HFFc6 (cell line): ENCODE measurements around the gene PTPN22. TPM values are rescaled to one million over a fixed set of nuclear protein-coding genes. Genes with fewer than 3 reads are reported as not detected.

Experiments
- DNase-seq: peaks from one replicate; pipeline ENCODE4 v3.0.0-alpha.2; 2018
- H3K27ac Mint-ChIP-seq: 2 replicates; pipeline ENCODE4 v1.8.0; 2020; ENCODE audit warnings: mild to moderate bottlenecking, mixed read lengths
- H3K27me3 Mint-ChIP-seq: 2 replicates; pipeline ENCODE4 v1.8.0; 2021; ENCODE audit warnings: mild to moderate bottlenecking, moderate library complexity, mixed read lengths; ENCODE audit not compliant: insufficient read depth
- H3K36me3 Mint-ChIP-seq: 2 replicates; pipeline ENCODE4 v1.8.0; 2021; ENCODE audit warnings: low read depth, mixed read lengths
- H3K4me1 Mint-ChIP-seq: 2 replicates; pipeline ENCODE4 v1.8.0; 2020; ENCODE audit warnings: low read depth, mixed read lengths
- H3K4me3 Mint-ChIP-seq: 2 replicates; pipeline ENCODE4 v1.8.0; 2020; ENCODE audit warnings: mild to moderate bottlenecking, moderate library complexity, mixed read lengths
- H3K9me3 Mint-ChIP-seq: 2 replicates; pipeline ENCODE4 v1.8.0; 2020; ENCODE audit warnings: mild to moderate bottlenecking, mixed read lengths
- total RNA-seq, 6 experiments: library from RNA; stranded (reverse); fragmentation: NEBNext Ultra II Directional; extraction: Animal tissue kit (Norgen Biotek cat#: 25700); gene quantifications; 2 replicates in 1 of 6; 3 replicates in 5 of 6; pipeline ENCODE4 v1.2.3, GENCODE V29; 2021
- TF ChIP-seq, protein P1 (sequence below): fragments of 200-600 bp; sonication (generic); IDR thresholded peaks from 2 replicates; pipeline ENCODE4 v1.5.0; 2021; ENCODE audit warnings: antibody characterized with exemption, mild to moderate bottlenecking

Gene PTPN22
- total RNA-seq, 6 experiments from 2014 or later: 0.71 to 1.3 (median 1.0) TPM

DNA sequence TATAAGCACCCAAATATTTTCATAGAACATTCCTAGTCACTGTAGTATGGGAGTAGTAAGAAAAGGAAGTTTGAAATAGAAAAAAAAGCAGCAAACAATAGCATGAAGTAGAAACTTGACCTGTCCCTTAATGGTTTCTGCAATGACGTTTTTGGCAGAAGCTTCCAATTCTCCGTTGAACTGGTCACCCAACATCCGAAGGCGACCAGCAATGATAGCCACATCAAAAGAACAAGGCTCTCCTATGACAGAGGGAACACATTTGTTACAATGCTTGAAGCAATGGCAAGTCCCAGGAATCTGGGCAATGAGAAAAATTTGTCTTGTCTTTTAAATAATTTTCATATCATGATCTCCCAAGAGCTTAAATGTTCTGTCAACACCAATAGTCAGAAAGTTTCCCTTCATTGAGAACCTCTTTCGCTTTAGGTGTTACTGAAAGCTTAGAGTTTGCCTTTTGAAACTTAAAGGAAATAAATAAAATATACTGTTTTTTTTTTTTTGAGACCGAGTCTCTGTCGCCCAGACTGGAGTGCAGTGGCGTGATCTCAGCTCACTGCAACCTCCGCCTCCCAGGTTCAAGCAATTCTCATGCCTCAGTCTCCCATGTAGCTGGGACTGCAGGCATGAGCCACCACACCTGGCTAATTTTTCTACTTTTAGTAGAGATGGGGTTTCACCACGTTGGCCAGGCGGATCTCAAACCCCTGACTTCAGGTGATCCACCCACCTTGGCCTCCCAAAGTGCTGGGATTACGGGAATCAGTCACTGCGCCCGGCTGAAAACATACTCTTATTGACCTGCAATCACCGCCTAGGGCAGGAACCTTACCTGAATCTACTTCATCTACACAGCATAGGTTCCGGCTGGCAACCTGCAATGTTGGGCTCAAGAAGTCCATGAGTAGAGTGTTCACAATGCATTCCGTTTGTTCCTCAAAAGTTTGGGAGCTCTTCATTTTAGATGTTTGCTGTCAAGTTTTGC is 15.2 kb upstream of the PTPN22 start:
- Mint-ChIP-seq H3K4me3 (no peak overlapping the region), H3K9me3 (no peaks in the 10 kb centered on the region), H3K4me1 (peaks cover 6% of the 10 kb centered on the region; the same call in 1 of the 2 replicates), H3K36me3 (no peaks in the 10 kb centered on the region), H3K27ac (no peak overlapping the region), H3K27me3 (no peaks in the 10 kb centered on the region)
- no peak for DNase-seq
- TF ChIP-seq, protein P1, sequence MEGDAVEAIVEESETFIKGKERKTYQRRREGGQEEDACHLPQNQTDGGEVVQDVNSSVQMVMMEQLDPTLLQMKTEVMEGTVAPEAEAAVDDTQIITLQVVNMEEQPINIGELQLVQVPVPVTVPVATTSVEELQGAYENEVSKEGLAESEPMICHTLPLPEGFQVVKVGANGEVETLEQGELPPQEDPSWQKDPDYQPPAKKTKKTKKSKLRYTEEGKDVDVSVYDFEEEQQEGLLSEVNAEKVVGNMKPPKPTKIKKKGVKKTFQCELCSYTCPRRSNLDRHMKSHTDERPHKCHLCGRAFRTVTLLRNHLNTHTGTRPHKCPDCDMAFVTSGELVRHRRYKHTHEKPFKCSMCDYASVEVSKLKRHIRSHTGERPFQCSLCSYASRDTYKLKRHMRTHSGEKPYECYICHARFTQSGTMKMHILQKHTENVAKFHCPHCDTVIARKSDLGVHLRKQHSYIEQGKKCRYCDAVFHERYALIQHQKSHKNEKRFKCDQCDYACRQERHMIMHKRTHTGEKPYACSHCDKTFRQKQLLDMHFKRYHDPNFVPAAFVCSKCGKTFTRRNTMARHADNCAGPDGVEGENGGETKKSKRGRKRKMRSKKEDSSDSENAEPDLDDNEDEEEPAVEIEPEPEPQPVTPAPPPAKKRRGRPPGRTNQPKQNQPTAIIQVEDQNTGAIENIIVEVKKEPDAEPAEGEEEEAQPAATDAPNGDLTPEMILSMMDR: no peak

DNA sequence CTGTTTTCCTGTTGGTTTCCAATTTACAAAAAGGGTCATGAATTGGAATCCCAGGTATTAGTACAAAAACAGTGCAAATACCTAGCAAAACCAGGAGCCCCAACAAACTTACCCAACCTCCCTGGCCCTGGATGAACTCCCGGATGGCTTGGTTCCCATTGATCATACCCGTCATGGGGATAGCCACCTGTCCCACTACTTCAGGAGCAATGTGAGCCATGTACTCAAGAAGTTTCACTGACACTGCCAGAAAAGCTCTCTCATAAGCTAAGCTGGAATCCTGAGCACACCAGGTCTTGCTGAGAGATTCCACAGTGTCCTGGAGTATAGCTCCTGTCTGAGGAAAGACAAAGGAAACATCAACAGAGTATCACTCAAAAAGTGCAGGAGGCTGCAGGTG is 10.1 kb upstream of the PTPN22 start:
- no peaks in the 10 kb centered on the region for H3K36me3 Mint-ChIP-seq
- no peaks in the 10 kb centered on the region for H3K27me3 Mint-ChIP-seq
- no peaks in the 10 kb centered on the region for H3K9me3 Mint-ChIP-seq
- no peaks in the 10 kb centered on the region for H3K4me1 Mint-ChIP-seq
- no peak for DNase-seq
- no peak overlapping the region for H3K4me3 Mint-ChIP-seq
- TF ChIP-seq, protein P1: no peak
- H3K27ac Mint-ChIP-seq: no peak overlapping the region

DNA sequence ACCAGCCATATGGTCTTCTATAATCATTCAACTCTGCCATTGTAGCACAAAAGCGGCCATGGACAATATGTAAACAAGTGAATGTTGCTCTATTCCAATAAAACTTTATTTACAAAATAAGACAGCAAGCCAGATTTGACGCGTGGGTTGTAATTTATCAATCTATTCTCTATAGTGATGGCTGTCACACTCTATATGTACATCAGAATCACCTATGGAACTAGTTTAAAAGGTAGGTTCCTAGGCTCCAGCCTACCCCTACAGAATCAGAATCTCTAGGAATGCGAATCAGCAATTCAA is 8.2 kb upstream of the PTPN22 start:
- no peaks in the 10 kb centered on the region for H3K36me3 Mint-ChIP-seq
- H3K4me3 Mint-ChIP-seq: no peak overlapping the region
- peaks cover 1% of the 10 kb centered on the region; the same call in 1 of the 2 replicates for H3K4me1 Mint-ChIP-seq
- no peaks in the 10 kb centered on the region for H3K27me3 Mint-ChIP-seq
- no peak for DNase-seq
- TF ChIP-seq, protein P1: no peak
- no peaks in the 10 kb centered on the region for H3K9me3 Mint-ChIP-seq
- H3K27ac Mint-ChIP-seq: no peak overlapping the region

DNA sequence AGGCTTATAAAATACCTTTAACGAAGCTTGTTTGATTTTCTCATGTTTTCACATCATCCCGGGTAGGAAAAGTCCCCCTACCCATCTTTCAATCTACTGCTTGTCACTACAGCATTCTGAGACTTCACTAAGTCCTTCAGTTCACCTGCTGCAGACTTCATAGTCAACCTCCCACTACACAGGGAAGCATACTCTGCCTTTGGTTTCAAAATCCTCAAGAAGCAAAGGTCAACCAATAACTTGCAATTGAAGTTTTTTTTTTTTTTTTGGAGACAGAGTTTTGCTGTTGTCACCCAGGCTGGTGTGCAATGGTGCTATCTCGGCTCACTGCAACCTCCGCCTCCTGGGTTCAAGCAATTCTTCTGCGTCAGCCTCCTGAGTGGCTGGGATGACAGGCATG is 4.7 kb upstream of the PTPN22 start:
- H3K4me3 Mint-ChIP-seq: no peak overlapping the region
- H3K4me1 Mint-ChIP-seq: peaks cover 29% of the 10 kb centered on the region
- DNase-seq: no peak
- no peaks in the 10 kb centered on the region for H3K27me3 Mint-ChIP-seq
- TF ChIP-seq, protein P1: no peak
- no peaks in the 10 kb centered on the region for H3K9me3 Mint-ChIP-seq
- no peak overlapping the region for H3K27ac Mint-ChIP-seq
- no peaks in the 10 kb centered on the region for H3K36me3 Mint-ChIP-seq

DNA sequence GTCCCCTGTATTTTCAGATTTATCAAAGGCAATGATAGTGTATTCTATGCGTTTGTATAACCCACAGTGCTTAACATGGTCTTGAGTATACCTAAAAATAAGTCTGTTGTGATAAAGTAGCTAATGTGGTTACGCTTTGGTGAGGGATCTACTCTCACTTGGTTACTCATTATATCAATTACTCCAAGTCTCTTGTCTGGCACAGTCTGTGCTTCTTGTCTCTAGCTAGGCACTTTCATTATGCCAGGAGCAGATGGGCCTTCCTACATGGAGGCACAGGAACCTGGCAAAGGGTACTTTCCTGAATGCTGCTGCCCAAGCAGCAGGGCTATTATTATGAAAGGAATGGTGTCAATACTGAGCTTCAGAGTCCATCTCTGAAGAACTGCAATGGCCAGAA is 4.2 kb upstream of the PTPN22 start:
- TF ChIP-seq, protein P1: no peak
- H3K4me1 Mint-ChIP-seq: peaks cover 33% of the 10 kb centered on the region
- no peaks in the 10 kb centered on the region for H3K36me3 Mint-ChIP-seq
- DNase-seq: no peak
- no peak overlapping the region for H3K4me3 Mint-ChIP-seq
- no peaks in the 10 kb centered on the region for H3K9me3 Mint-ChIP-seq
- no peak overlapping the region for H3K27ac Mint-ChIP-seq
- H3K27me3 Mint-ChIP-seq: no peaks in the 10 kb centered on the region
